Endothelial cell of umbilical vein (primary cell): Measurements from ENCODE around the gene NR2E3. TPM values are rescaled to one million over a fixed set of nuclear protein-coding genes. Genes with fewer than 3 reads are reported as not detected.

ENCODE experiments used
- BruUV-seq: library from RNA; stranded (reverse); fragments of 400-500 nt; replicated peaks from 2 replicates; lab custom pipeline; 2021; lab: Mats Ljungman, UMichigan
- CTCF ChIA-PET: fragments of 300-600, 350-600 bp; sonication (Branson Sonifier 250); formaldehyde crosslinking; loops from one replicate; lab custom pipeline; 2021; ENCODE audit warnings: antibody characterized with exemption, inconsistent platforms; lab: Charles Lee
- POLR2A ChIA-PET: fragments of 300-600, 350-600 bp; sonication (Branson Sonifier 250); formaldehyde crosslinking; loops from one replicate; lab custom pipeline; 2021; ENCODE audit warnings: antibody characterized with exemption, inconsistent platforms; lab: Charles Lee
- DNase-seq: peaks from one replicate; pipeline ENCODE4 v3.0.0-alpha.2; 2011; ENCODE audit warnings: low read depth, low spot score
- FAIRE-seq: peaks from 2 replicates; lab custom pipeline; 2011; peaks lifted over from hg19 to GRCh38; lab: Jason Lieb, UNC
- H2AFZ ChIP-seq: 2 replicates; pipeline ENCODE4 v1.6.0; 2012; ENCODE audit warnings: low read depth, low read length, control low read depth, inconsistent platforms
- H3K27ac ChIP-seq: 2 replicates; pipeline ENCODE4 v1.5.1; 2011; ENCODE audit warnings: low read depth, mild to moderate bottlenecking, control low read depth, low read length, moderate library complexity; ENCODE audit not compliant: insufficient read depth
- H3K27me3 ChIP-seq, 2 experiments: 2 replicates each; pipeline versions ENCODE4 v1.6.0 to v1.6.1; 2011; ENCODE audit warnings: low read length in 2 of 2, mixed read lengths in 1 of 2; ENCODE audit not compliant: control insufficient read depth in 2 of 2, insufficient read depth in 2 of 2
- H3K36me3 ChIP-seq, 2 experiments: 2 replicates in 1 of 2; 3 replicates in 1 of 2; pipeline ENCODE4 v1.5.1; 2011; ENCODE audit warnings: low read length in 2 of 2, mild to moderate bottlenecking in 1 of 2, moderate library complexity in 1 of 2; ENCODE audit not compliant: control insufficient read depth in 2 of 2, insufficient read depth in 2 of 2; ENCODE audit errors: extremely low read depth in 1 of 2
- H3K4me1 ChIP-seq: 3 replicates; pipeline ENCODE4 v1.5.1; 2011; ENCODE audit warnings: mild to moderate bottlenecking, low read length; ENCODE audit not compliant: control insufficient read depth, insufficient read depth; ENCODE audit errors: extremely low read depth
- H3K4me2 ChIP-seq: 2 replicates; pipeline ENCODE4 v1.6.1; 2011; ENCODE audit warnings: low read length, control low read depth, mixed read lengths; ENCODE audit not compliant: insufficient read depth
- H3K4me3 ChIP-seq, 3 experiments: fragments of 200-600 bp in 1 of 3; sonication (generic), shearing (Covaris generic) in 1 of 3; replicated peaks in 1 of 3; 2 replicates each; pipeline ENCODE4 v1.5.1; 2011 to 2016; ENCODE audit warnings: control low read depth in 3 of 3, low read length in 3 of 3, mild to moderate bottlenecking in 2 of 3, inconsistent platforms in 1 of 3, low read depth in 1 of 3, moderate library complexity in 1 of 3; ENCODE audit not compliant: insufficient read depth in 1 of 3
- H3K79me2 ChIP-seq: 2 replicates; pipeline ENCODE4 v1.6.0; 2012; ENCODE audit warnings: low read length, inconsistent platforms; ENCODE audit not compliant: control insufficient read depth, insufficient read depth
- H3K9ac ChIP-seq: replicated peaks from 2 replicates; pipeline ENCODE3; 2011; ENCODE audit warnings: low read length, control low read depth; ENCODE audit not compliant: insufficient read depth; ENCODE audit errors: extremely low read depth
- H3K9me1 ChIP-seq: replicated peaks from 3 replicates; pipeline ENCODE4 v1.6.0; 2011; ENCODE audit warnings: mild to moderate bottlenecking, low read length; ENCODE audit not compliant: control insufficient read depth, insufficient read depth; ENCODE audit errors: extremely low read depth
- H3K9me3 ChIP-seq: replicated peaks from 2 replicates; pipeline ENCODE4 v1.5.1; 2012; ENCODE audit warnings: low read length, inconsistent platforms; ENCODE audit not compliant: control insufficient read depth, insufficient read depth
- H4K20me1 ChIP-seq: replicated peaks from 2 replicates; pipeline ENCODE3; 2011; ENCODE audit warnings: mild to moderate bottlenecking, low read length; ENCODE audit not compliant: control insufficient read depth, insufficient read depth; ENCODE audit errors: extremely low read depth
- CTCF ChIP-seq, 2 donors: IDR thresholded peaks; 1 replicate in 1 of 2; 2 replicates in 1 of 2; pipeline ENCODE4 v1.5.1; 2011; ENCODE audit warnings: low read length in 2 of 2, mild to moderate bottlenecking in 2 of 2, moderate library complexity in 2 of 2, control low read depth in 1 of 2, inconsistent platforms in 1 of 2, low read depth in 1 of 2; ENCODE audit not compliant: insufficient read depth in 1 of 2; ENCODE audit errors: extremely low read depth in 1 of 2
- EZH2 ChIP-seq: IDR thresholded peaks from 2 replicates; pipeline ENCODE4 v1.6.1; 2012; ENCODE audit warnings: borderline replicate concordance, low read depth, mild to moderate bottlenecking, moderate library complexity, low read length, inconsistent platforms; ENCODE audit not compliant: severe bottlenecking
- FOS ChIP-seq: IDR thresholded peaks from 2 replicates; pipeline ENCODE4 v1.6.1; 2011; ENCODE audit warnings: mild to moderate bottlenecking, low read length, moderate library complexity, borderline replicate concordance; ENCODE audit not compliant: insufficient read depth
- GATA2 ChIP-seq: IDR thresholded peaks from 2 replicates; pipeline ENCODE4 v1.7.0; 2011; ENCODE audit warnings: low read depth, mild to moderate bottlenecking, moderate library complexity, mixed read lengths, low read length; ENCODE audit not compliant: insufficient read length, insufficient read depth
- JUN ChIP-seq: IDR thresholded peaks from 2 replicates; pipeline ENCODE4 v1.6.1; 2011; ENCODE audit warnings: borderline replicate concordance, low read depth; ENCODE audit not compliant: insufficient read length, insufficient read depth
- MAX ChIP-seq: IDR thresholded peaks from 2 replicates; pipeline ENCODE4 v1.6.1; 2011; ENCODE audit not compliant: insufficient read depth, insufficient read length
- MYC ChIP-seq: IDR thresholded peaks from one replicate; pipeline ENCODE4 v1.6.1; 2011; ENCODE audit warnings: mild to moderate bottlenecking, low read depth, low read length
- POLR2A ChIP-seq: IDR thresholded peaks from 2 replicates; pipeline ENCODE4 v1.6.1; 2012; ENCODE audit warnings: low read depth, mild to moderate bottlenecking, control low read depth, low read length
- POLR2AphosphoS5 ChIP-seq: IDR thresholded peaks from 2 replicates; pipeline ENCODE4 v1.6.1; 2012; ENCODE audit warnings: low read depth, mild to moderate bottlenecking, control low read depth, low read length, moderate library complexity; ENCODE audit not compliant: insufficient read depth
- dilution Hi-C: fragments of 300-500 bp; cut with MboI; formaldehyde crosslinking; loops from one replicate; pipeline ENCODE4 v1.15.0; 2019; ENCODE audit warnings: low sequenced_read_pairs; ENCODE audit not compliant: extremely low pct_ligation_motif_present
- intact Hi-C: fragments of 100-400 bp; cut with micrococcal nuclease; formaldehyde crosslinking; loops from one replicate; pipeline ENCODE4 v1.10.0; 2022
- polyA plus RNA-seq, 4 experiments: library from polyadenylated mRNA; depleted of rRNA in 3 of 4; stranded (reverse) in 3 of 4; unstranded in 1 of 4; fragments of >200 nt; gene quantifications; 2 replicates each; pipeline versions ENCODE4 v1.2.1 to v1.2.3, GENCODE V29; 2011 to 2012; ENCODE audit warnings: missing spikeins in 1 of 4
- total RNA-seq: library from RNA; stranded (reverse); gene quantifications from 2 replicates; pipeline ENCODE4 v1.2.3, GENCODE V29; 2021

Gene NR2E3
- total and polyA plus RNA-seq, 2 donors (not counting 3 experiments of a cell fraction or from before 2014, with no cell fraction given): 0.04 to 0.38 TPM

- DNase-seq: no peak
- Histone ChIP-seq H3K9me1 (no peaks in the 10 kb centered on the region), H3K4me3 (no peak overlapping the region), H3K27ac (no peak overlapping the region), H4K20me1 (no peaks in the 10 kb centered on the region), H3K36me3 (peaks cover 4 to 6% of the 10 kb centered on the region in 2 experiments), H2AFZ (no peak overlapping the region), H3K27me3 (no peaks in the 10 kb centered on the region), H3K4me1 (no peaks in the 10 kb centered on the region), H3K9me3 (no peaks in the 10 kb centered on the region), H3K9ac (no peak overlapping the region), H3K79me2 (no peaks in the 10 kb centered on the region), H3K4me2 (no peak overlapping the region)
- no TSS peak for BruUV-seq
- intact Hi-C loops (no loop called here), dilution Hi-C loops (no loop called here)
- TF ChIP-seq EZH2 (no peak), GATA2 (no peak), FOS (no peak), POLR2A (no peak), MYC (no peak), MAX (no peak), POLR2AphosphoS5 (no peak), CTCF (IDR thresholded peaks at IDR 0.05; ENCODE audit: extremely low read depth in 1 of 2, insufficient read depth in 1 of 2, low read depth in 1 of 2, low read length in 2 of 2) (no peak), JUN (no peak)
- FAIRE-seq: no peak
- ChIA-PET CTCF (no interaction called here), POLR2A (no interaction called here)
Observed at GRCh38 chr15:71822890-71823630, 12.7 kb downstream of the NR2E3 start.
